Measurements from ENCODE around the gene USP22.

USP22 gene

GRCh38 chr17:21005367-21005766, 37.4 kb downstream of the USP22 start:
- Histone ChIP-seq H3K9me3 (replicated peaks; ENCODE audit: low read length) (no peaks in the 10 kb centered on the region), H3K36me3 (ENCODE audit: insufficient read depth, low read length) (peaks cover 94% of the 10 kb centered on the region), H3K27me3 (ENCODE audit: control insufficient read depth, insufficient read depth, low read length) (no peaks in the 10 kb centered on the region), H3K4me1 (ENCODE audit: control insufficient read depth, insufficient read depth, low read length) (peaks cover 12% of the 10 kb centered on the region), H3K4me3 (ENCODE audit: low read length) (no peak overlapping the region), H3K9ac (ENCODE audit: low read depth, low read length) (no peak overlapping the region), H3K4me2 (ENCODE audit: low read length) (no peak overlapping the region)

DNA sequence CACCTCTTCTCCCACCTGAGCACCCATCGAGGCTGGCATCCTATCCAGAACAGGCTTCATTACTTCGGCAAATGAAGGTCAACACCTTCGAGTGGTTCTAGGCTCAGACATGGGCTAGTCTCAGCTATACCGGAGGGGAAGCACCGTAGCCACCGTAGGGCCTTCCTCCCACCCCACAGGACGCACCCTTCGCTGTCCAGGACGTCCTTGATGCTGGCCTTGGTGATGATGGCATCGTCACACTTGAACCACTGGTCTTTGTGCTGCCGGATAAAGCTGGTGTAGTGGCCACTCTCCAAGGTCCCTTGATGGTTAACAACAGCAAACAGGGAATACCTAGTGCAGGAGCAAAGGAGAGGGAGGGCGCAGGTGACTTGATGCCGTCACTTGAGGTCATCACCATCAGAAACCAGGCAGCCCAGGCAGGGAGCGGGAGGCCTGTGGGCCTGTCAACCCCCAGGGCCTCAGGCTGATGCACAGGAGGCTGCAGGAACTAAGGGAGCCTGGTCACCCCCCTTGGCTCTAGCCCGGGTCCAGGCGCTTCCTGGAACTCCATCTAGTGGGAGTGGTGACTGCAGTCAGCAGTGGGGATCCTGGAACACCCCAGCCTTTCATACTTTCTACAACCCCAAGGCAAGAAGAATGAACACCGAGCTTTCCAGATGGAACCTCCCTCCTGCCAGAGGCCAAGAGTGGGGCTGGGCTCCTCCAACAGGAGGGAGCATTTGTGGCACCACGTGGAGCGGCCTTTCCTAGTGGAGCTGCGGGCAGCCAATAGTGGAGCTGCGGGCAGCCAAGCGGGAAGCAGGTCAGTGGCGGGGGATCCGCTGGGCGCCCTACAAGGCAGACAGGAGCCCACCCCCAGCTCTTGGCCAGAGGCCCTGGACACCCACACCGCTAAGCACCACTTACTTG, 38.5 kb downstream of the USP22 start:
- Histone ChIP-seq H3K27me3 (ENCODE audit: control insufficient read depth, insufficient read depth, low read length) (no peaks in the 10 kb centered on the region), H3K4me1 (ENCODE audit: control insufficient read depth, insufficient read depth, low read length) (peaks cover 23% of the 10 kb centered on the region), H3K4me2 (ENCODE audit: low read length) (no peak overlapping the region), H3K9ac (ENCODE audit: low read depth, low read length) (no peak overlapping the region), H3K4me3 (ENCODE audit: low read length) (no peak overlapping the region), H3K36me3 (ENCODE audit: insufficient read depth, low read length) (peaks cover 94% of the 10 kb centered on the region), H3K9me3 (replicated peaks; ENCODE audit: low read length) (no peaks in the 10 kb centered on the region)

DNA sequence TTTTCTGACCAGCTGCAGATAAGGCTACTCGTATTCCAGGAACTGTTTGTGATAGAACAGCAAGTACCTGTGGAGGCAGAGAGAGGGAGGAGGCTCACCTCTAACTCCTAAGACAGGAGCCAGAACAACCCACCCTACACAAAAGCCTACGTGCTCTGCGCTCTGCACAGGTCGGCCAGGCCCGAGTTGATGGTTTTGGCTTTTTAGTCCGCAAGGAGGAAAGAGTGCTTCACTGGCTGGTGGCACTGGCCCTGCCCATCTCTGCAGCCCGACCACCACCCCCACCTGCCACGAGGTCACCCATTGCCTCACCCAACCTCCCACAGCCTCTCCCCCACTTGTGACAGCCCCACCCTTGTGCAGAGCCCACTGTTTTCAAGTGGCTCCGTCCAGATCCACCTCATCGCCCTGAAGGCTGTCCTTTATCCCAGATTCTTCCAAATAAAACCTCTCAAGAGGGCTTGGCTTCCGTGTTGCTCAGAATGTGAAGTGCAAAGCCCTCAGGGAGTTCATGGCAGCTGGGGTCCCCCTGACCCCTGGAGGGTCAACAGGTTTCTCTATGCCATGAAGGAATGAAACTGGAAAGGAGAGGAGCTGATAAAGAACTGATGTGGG, 39.7 kb downstream of the USP22 start:
- Histone ChIP-seq H3K4me3 (ENCODE audit: low read length) (no peak overlapping the region), H3K4me2 (ENCODE audit: low read length) (no peak overlapping the region), H3K27me3 (ENCODE audit: control insufficient read depth, insufficient read depth, low read length) (no peaks in the 10 kb centered on the region), H3K9ac (ENCODE audit: low read depth, low read length) (no peak overlapping the region), H3K36me3 (ENCODE audit: insufficient read depth, low read length) (peaks cover 88% of the 10 kb centered on the region), H3K9me3 (replicated peaks; ENCODE audit: low read length) (no peaks in the 10 kb centered on the region), H3K4me1 (ENCODE audit: control insufficient read depth, insufficient read depth, low read length) (peaks cover 28% of the 10 kb centered on the region)

DNA sequence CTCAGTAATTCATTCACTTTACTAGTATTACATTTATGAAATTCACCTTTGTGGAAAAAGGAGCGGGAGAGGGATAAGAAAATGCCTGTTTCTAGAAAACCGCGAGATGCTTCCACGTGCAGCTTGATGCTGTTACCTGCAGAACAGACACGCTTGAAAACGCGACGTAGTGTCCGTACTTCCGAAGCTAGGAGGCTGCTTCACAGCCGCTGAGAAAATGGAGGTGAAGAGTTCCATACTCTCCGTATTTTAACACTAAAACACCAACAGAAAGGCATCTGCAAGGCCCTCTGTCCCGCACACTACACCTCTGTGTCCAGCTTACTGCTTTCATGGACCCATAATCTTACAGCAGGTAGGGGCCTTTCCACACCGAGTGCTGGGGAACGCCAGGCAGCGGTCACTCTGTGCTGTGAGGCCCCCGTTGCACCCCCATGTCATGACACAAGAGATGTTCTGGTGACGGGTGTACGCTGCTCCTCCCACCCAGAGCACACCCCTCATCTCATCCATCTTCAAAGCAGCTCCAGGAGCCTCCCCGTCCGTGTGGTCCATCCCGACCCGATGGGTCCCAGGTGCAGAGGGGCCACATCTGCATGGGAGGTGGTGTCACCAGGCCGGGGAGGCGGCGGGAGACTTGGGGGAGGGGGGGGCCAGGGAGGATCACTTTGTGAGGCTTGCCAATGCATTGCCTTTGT, 40.4 kb downstream of the USP22 start:
- peaks cover 28% of the 10 kb centered on the region for H3K4me1 ChIP-seq (ENCODE audit: control insufficient read depth, insufficient read depth, low read length)
- no peak overlapping the region for H3K9ac ChIP-seq (ENCODE audit: low read depth, low read length)
- H3K9me3 ChIP-seq (replicated peaks; ENCODE audit: low read length): no peaks in the 10 kb centered on the region
- no peak overlapping the region for H3K4me2 ChIP-seq (ENCODE audit: low read length)
- H3K27me3 ChIP-seq (ENCODE audit: control insufficient read depth, insufficient read depth, low read length): no peaks in the 10 kb centered on the region
- H3K36me3 ChIP-seq (ENCODE audit: insufficient read depth, low read length): peaks cover 83% of the 10 kb centered on the region
- H3K4me3 ChIP-seq (ENCODE audit: low read length): no peak overlapping the region

DNA sequence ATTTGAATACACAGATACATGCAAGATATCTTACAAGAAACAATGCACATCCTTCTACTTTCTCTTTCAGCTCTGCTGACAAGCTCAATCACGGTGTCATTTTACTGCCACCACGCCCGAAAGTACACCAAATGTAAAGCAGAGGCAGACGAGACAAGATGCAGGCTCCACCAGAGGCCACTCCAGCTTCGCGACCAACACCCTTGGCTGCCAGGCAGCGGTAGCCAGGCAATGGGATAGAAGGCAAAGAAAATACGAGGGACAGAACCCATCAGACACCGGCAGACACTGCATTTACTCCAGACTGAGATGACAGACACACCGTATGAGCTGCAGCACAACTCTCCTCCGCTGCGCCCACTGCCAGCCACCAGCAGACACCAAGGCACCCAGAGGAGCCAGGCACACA, 41.0 kb downstream of the USP22 start:
- no peaks in the 10 kb centered on the region for H3K27me3 ChIP-seq (ENCODE audit: control insufficient read depth, insufficient read depth, low read length)
- H3K9ac ChIP-seq (ENCODE audit: low read depth, low read length): no peak overlapping the region
- no peak overlapping the region for H3K4me3 ChIP-seq (ENCODE audit: low read length)
- peaks cover 28% of the 10 kb centered on the region for H3K4me1 ChIP-seq (ENCODE audit: control insufficient read depth, insufficient read depth, low read length)
- peaks cover 77% of the 10 kb centered on the region for H3K36me3 ChIP-seq (ENCODE audit: insufficient read depth, low read length)
- no peaks in the 10 kb centered on the region for H3K9me3 ChIP-seq (replicated peaks; ENCODE audit: low read length)
- no peak overlapping the region for H3K4me2 ChIP-seq (ENCODE audit: low read length)

- Histone ChIP-seq H3K4me1 (ENCODE audit: control insufficient read depth, insufficient read depth, low read length) (peaks cover 28% of the 10 kb centered on the region), H3K4me3 (ENCODE audit: low read length) (no peak overlapping the region), H3K36me3 (ENCODE audit: insufficient read depth, low read length) (peaks cover 72% of the 10 kb centered on the region), H3K4me2 (ENCODE audit: low read length) (no peak overlapping the region), H3K9me3 (replicated peaks; ENCODE audit: low read length) (no peaks in the 10 kb centered on the region), H3K9ac (ENCODE audit: low read depth, low read length) (no peak overlapping the region), H3K27me3 (ENCODE audit: control insufficient read depth, insufficient read depth, low read length) (no peaks in the 10 kb centered on the region)
These were observed 41.5 kb downstream of the USP22 start for GRCh38 chr17:21001111-21001812.

DNA sequence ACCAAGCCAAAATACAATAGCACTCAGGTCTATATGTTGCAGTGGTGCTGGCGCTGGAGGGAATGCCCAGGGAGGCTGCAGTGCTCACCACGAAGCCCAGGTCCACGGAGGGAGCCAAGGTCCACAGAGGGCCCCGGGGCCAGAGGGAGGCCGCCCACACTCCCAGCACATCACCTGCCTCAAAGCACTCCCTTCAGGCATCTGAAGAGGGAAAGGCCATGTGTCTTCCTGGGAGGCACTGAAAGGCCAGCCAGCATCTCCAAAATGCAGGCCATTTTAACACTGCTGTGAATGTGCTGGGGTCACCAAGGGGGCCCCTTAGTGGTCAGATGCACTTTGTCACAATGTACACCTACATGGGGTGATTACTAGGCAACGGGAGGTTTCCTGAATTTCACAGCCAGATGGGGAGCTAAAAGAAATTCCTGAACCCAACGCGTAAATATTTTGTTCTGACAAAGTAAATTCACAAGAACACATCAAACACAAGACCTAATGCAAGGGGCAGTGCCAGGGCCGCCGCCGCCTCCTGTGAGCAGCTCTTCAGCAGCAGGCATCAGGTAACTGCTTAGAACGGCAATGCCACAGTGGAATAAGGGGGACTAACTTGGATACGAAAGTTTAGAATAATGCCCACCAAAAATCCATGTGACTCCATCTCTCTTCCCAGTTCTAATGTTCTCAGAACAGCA, 42.8 kb downstream of the USP22 start:
- Histone ChIP-seq H3K9ac (ENCODE audit: low read depth, low read length) (peak overlapping the region; percentile 30), H3K4me3 (ENCODE audit: low read length) (no peak overlapping the region), H3K27me3 (ENCODE audit: control insufficient read depth, insufficient read depth, low read length) (no peaks in the 10 kb centered on the region), H3K4me1 (ENCODE audit: control insufficient read depth, insufficient read depth, low read length) (peaks cover 28% of the 10 kb centered on the region), H3K9me3 (replicated peaks; ENCODE audit: low read length) (no peaks in the 10 kb centered on the region), H3K36me3 (ENCODE audit: insufficient read depth, low read length) (peaks cover 59% of the 10 kb centered on the region), H3K4me2 (ENCODE audit: low read length) (no peak overlapping the region)

GRCh38 chr17:20999044-20999573, 43.7 kb downstream of the USP22 start:
- Histone ChIP-seq H3K4me3 (ENCODE audit: low read length) (no peak overlapping the region), H3K27me3 (ENCODE audit: control insufficient read depth, insufficient read depth, low read length) (no peaks in the 10 kb centered on the region), H3K9me3 (replicated peaks; ENCODE audit: low read length) (no peaks in the 10 kb centered on the region), H3K9ac (ENCODE audit: low read depth, low read length) (no peak overlapping the region), H3K4me2 (ENCODE audit: low read length) (peak overlapping the region; percentile 17), H3K4me1 (ENCODE audit: control insufficient read depth, insufficient read depth, low read length) (peaks cover 28% of the 10 kb centered on the region), H3K36me3 (ENCODE audit: insufficient read depth, low read length) (peaks cover 51% of the 10 kb centered on the region)

- Histone ChIP-seq H3K9ac (ENCODE audit: low read depth, low read length) (no peak overlapping the region), H3K4me3 (ENCODE audit: low read length) (no peak overlapping the region), H3K4me1 (ENCODE audit: control insufficient read depth, insufficient read depth, low read length) (peaks cover 28% of the 10 kb centered on the region), H3K36me3 (ENCODE audit: insufficient read depth, low read length) (peaks cover 46% of the 10 kb centered on the region), H3K4me2 (ENCODE audit: low read length) (no peak overlapping the region), H3K27me3 (ENCODE audit: control insufficient read depth, insufficient read depth, low read length) (no peaks in the 10 kb centered on the region), H3K9me3 (replicated peaks; ENCODE audit: low read length) (no peaks in the 10 kb centered on the region)
These were observed 44.2 kb downstream of the USP22 start for GRCh38 chr17:20998571-20999043.

DNA sequence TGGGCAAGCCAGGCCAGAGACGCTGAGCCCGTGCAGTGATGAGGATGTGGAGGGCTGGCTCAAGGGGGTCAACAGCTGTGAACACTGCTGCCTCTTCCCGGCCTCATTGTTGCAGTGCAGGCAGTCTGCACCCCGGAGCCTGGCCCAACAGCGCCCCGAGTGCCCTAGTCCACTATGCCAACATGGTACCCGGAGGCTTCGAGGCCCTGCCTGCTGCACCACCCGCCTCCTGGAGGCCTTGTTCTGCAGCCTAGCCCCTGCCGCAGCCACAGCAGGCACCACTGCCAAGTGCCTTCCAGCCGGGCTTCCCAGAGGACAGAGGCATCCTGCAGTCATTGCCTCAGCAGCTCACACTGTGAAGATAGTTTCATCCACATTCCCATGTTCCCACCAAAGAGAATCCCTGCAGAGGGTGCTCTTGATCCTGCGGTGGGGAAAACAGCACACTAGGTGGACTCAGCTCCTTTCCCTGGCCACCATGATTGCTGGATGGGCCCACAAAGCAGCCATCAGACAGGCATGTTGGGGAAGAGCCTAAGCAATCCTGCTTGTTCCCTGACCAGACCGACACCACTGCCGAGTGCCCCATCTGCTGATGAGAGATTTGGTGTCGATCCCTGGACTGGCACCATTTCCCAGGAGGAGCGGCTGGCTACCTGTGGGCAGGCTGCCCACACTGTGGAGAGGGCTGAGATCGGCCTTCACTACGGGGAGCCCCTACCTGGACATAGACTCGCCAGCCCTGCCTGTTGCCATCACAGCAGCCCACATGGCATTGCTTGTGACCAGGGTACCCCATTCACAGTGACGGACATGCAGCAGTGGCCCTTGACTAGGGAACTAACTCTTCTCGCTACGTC, 44.9 kb downstream of the USP22 start:
- Histone ChIP-seq H3K9ac (ENCODE audit: low read depth, low read length) (no peak overlapping the region), H3K4me1 (ENCODE audit: control insufficient read depth, insufficient read depth, low read length) (peaks cover 31% of the 10 kb centered on the region), H3K4me3 (ENCODE audit: low read length) (no peak overlapping the region), H3K9me3 (replicated peaks; ENCODE audit: low read length) (no peaks in the 10 kb centered on the region), H3K4me2 (ENCODE audit: low read length) (no peak overlapping the region), H3K27me3 (ENCODE audit: control insufficient read depth, insufficient read depth, low read length) (no peaks in the 10 kb centered on the region), H3K36me3 (ENCODE audit: insufficient read depth, low read length) (peaks cover 39% of the 10 kb centered on the region)
